ENCODE data around the gene ARAP2.

The ARAP2 gene

DNA sequence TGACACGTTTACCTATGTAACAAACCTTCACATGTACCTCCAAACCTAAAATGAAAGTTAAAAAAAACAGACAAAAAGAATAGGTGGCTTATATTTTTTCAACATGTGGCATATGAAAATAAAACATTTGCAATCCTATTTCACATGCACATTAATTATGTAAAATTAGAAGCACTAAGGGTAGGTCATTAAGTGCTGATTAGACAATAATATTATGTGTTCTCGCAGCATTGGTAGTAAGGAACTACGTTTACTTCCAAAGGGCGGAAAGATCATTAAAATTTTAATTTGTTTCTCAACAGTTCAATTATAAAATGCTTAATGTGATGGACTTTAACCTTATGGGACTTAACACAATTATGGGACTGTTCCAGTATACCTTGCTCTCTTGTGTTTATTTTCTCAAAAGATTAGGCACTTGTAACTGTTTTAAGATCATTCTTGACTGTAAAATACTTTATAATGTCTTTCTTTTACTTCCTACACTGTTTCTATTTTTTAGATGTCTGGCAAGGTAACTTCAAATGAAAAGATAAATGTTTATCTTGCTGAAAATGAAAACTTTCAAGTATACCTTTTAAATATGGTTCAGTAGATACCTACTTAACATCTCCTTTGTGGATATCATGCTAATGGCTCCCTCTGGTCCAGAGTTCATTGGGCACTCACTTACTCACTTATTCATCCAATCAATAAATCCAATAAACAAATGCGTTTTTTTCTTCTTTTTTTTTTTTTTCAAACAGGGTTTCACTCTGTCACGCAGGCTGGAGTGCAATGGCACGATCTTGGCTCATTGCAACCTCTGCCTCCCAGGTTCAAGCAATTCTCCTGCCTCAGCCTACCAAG, 202.0 kb downstream of the ARAP2 start:
- no peak for DNase-seq

GRCh38 chr4:36041340-36041739, 203.0 kb downstream of the ARAP2 start:
- no peak for DNase-seq

DNA sequence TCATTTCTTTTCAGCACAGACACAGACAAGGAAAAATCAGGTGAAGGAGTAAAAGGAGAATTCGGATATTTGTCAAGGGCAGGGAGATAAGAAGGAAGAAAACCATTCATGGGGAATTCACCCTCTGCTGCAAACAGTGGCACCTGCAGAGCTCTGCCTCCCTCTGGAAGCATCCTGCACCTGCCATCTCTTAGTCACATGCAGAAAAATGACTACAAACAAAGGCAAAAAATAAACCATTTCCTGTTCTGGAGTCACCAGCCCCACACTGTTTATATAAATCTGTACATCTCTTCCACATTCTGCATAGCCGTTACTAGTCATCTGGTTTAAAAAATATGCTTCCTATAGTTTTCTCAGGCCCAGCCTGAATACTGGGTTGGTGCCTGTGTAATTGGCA, 205.3 kb downstream of the ARAP2 start:
- no peak for DNase-seq

- no peak for DNase-seq
Observed at GRCh38 chr4:36038491-36038890, 205.8 kb downstream of the ARAP2 start.

- no peak for DNase-seq
Observed at GRCh38 chr4:36037127-36037526, 207.2 kb downstream of the ARAP2 start.

DNA sequence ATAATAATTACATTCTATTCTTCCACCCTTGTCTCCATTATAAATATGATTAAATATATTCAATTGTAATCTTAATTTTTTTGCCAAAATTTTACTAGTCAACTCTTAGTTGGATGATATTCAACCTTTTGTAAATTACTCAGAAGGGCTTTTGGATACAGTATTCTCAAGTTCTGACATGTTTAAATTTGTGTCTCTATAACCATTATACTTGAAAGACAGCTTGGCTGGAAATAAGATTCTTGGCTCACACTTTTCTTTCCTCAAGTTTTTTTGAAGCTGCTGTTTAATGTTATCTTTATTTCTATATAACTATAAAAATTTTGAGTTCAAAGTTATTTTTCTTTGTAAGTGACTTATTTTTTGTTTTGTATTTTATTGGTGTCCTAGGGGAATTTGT, 214.4 kb downstream of the ARAP2 start:
- no peak for DNase-seq

DNA sequence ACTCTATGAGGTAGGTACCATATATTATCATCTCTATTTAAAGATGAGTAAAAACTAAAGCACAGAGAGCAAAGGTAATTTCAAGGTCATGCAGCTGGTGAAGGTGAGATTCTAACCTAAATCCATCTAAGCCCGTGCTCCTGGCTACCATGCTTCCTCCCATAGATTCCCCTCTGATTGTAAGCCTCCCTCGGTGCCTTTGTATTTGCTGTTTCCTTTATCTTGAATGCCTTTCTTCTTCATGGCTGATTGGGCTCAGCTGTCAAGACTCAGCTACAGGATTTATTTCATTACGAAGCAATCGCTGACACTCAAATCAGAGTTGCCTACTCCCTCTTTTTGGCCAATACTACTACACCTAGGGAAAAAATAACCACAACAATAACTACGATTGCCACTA, 217.1 kb downstream of the ARAP2 start:
- no peak for DNase-seq

DNA sequence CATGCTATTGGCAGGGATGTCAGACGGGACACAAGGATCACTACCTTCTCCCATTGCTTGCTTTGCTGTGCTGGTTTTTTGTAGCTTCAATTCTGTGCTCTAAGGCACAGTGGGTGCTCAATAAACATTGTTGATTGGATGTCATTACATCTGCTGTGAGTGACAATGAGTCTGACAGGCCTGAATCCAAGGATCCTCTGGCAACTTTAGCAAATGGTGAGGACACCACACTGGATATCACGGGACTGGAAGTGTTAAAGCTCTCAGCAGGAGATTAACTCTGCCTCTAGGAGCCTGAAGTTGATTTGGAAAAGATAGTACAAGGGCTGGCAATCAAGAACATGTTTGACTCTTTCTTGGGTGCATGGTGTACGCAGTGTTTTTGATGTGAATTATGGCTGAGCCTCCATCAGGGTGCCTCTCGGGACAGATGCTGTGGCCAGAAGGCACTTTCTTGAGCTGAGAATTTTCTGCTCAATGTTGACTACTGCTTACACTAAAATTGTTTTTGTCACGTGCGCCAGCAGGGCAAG, 217.9 kb downstream of the ARAP2 start:
- no peak for DNase-seq

GRCh38 chr4:36024901-36025660, 219.2 kb downstream of the ARAP2 start:
- no peak for DNase-seq

DNA sequence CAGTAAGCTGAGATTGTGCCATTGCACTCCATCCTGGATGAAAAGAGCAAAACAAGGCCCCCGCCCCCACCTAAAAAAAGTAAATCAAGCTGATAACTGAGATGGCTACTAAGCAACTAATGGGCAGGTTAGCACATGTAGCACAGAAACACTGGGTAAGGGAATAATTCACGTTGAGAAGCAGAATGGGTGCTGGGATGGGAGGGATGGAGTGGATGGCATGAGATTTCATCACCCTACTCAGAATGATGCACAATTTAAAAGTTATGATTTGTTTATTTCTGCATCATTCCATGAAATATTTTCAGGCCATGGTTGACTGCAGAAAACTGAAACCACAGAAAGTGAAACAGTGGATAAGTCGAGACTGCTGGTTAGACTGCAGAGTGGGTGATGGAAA, 224.0 kb downstream of the ARAP2 start:
- no peak for DNase-seq
